Colonic mucosa (tissue), 4 donors: ENCODE data around the gene F2R. TPM values are rescaled to one million over a fixed set of nuclear protein-coding genes. Genes with fewer than 3 reads are reported as not detected.

ENCODE experiments used
- DNase-seq: peaks from one replicate; pipeline ENCODE4 v3.0.0-alpha.2; 2020
- H3K27ac ChIP-seq: fragments of 200-600 bp; one replicate; pipeline ENCODE4 v1.8.0; 2021
- H3K27me3 ChIP-seq: fragments of 200-600 bp; one replicate; pipeline ENCODE4 v1.8.0; 2021
- H3K36me3 ChIP-seq: fragments of 200-600 bp; one replicate; pipeline ENCODE4 v1.8.0; 2021
- H3K4me1 ChIP-seq: fragments of 200-600 bp; one replicate; pipeline ENCODE4 v1.8.0; 2021; ENCODE audit warnings: mild to moderate bottlenecking
- H3K4me3 ChIP-seq: fragments of 200-600 bp; one replicate; pipeline ENCODE4 v1.8.0; 2021
- H3K9ac ChIP-seq, 2 donors: one replicate each; pipeline ENCODE4 v1.7.0; 2013; ENCODE audit warnings: control low read depth in 2 of 2, low read depth in 2 of 2, low read length in 2 of 2
- H3K9me3 ChIP-seq: fragments of 200-600 bp; one replicate; pipeline ENCODE4 v1.8.0; 2021
- intact Hi-C: fragments of 100-400 bp; cut with DNase I; formaldehyde crosslinking; loops from one replicate; pipeline ENCODE4 v1.14.1; 2022
- total RNA-seq, 2 donors: library from RNA; stranded (reverse); fragmentation: NEBNext Ultra II Directional in 1 of 2; extraction: Animal tissue kit (Norgen Biotek cat#: 25700) in 1 of 2; gene quantifications; one replicate each; pipeline ENCODE4 v1.2.1, GENCODE V29; 2021
- TF ChIP-seq, protein P1 (sequence below): fragments of 200-600 bp; IDR thresholded peaks from one replicate; pipeline ENCODE4 v1.8.0; 2022; ENCODE audit warnings: antibody characterized with exemption, mild to moderate bottlenecking
- donor health status: healthy.
- donor health status: DM: no; HTN: no; CAD: no.
- donor health status: DM: no; HTN: no; CAD: no.

F2R gene
- total RNA-seq, 2 donors from 2014 or later: 3.6 to 8.1 TPM

- Histone ChIP-seq H3K36me3 (no peaks in the 10 kb centered on the region), H3K4me3 (peak overlapping the region; percentile 80), H3K9ac (peak overlapping the region; percentile 51 to 81), H3K4me1 (no peaks in the 10 kb centered on the region), H3K27me3 (peaks cover 5% of the 10 kb centered on the region), H3K9me3 (no peaks in the 10 kb centered on the region), H3K27ac (no peak overlapping the region)
- intact Hi-C loops: loop anchor here (5.0 kb wide), 1 partner anchor 57 kb away; no protein-coding TSS in a partner anchor
- no peak for DNase-seq
- TF ChIP-seq, protein P1, sequence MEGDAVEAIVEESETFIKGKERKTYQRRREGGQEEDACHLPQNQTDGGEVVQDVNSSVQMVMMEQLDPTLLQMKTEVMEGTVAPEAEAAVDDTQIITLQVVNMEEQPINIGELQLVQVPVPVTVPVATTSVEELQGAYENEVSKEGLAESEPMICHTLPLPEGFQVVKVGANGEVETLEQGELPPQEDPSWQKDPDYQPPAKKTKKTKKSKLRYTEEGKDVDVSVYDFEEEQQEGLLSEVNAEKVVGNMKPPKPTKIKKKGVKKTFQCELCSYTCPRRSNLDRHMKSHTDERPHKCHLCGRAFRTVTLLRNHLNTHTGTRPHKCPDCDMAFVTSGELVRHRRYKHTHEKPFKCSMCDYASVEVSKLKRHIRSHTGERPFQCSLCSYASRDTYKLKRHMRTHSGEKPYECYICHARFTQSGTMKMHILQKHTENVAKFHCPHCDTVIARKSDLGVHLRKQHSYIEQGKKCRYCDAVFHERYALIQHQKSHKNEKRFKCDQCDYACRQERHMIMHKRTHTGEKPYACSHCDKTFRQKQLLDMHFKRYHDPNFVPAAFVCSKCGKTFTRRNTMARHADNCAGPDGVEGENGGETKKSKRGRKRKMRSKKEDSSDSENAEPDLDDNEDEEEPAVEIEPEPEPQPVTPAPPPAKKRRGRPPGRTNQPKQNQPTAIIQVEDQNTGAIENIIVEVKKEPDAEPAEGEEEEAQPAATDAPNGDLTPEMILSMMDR: no peak
These were observed 515 bp upstream of the F2R start for GRCh38 chr5:76715486-76715735.

GRCh38 chr5:76716456-76717157 lies 681 bp downstream of the F2R start:
- H3K27ac ChIP-seq: peak overlapping the region; percentile 3
- TF ChIP-seq, protein P1: no peak
- no peaks in the 10 kb centered on the region for H3K36me3 ChIP-seq
- peak overlapping the region; percentile 80 for H3K4me3 ChIP-seq
- H3K4me1 ChIP-seq: no peaks in the 10 kb centered on the region
- no peaks in the 10 kb centered on the region for H3K9me3 ChIP-seq
- H3K9ac ChIP-seq: peak overlapping the region; percentile 81
- intact Hi-C loops: loop anchor here (5.0 kb wide), 1 partner anchor 56 kb away; no protein-coding TSS in a partner anchor
- DNase-seq: peak; percentile 44
- peaks cover 5% of the 10 kb centered on the region for H3K27me3 ChIP-seq

DNA sequence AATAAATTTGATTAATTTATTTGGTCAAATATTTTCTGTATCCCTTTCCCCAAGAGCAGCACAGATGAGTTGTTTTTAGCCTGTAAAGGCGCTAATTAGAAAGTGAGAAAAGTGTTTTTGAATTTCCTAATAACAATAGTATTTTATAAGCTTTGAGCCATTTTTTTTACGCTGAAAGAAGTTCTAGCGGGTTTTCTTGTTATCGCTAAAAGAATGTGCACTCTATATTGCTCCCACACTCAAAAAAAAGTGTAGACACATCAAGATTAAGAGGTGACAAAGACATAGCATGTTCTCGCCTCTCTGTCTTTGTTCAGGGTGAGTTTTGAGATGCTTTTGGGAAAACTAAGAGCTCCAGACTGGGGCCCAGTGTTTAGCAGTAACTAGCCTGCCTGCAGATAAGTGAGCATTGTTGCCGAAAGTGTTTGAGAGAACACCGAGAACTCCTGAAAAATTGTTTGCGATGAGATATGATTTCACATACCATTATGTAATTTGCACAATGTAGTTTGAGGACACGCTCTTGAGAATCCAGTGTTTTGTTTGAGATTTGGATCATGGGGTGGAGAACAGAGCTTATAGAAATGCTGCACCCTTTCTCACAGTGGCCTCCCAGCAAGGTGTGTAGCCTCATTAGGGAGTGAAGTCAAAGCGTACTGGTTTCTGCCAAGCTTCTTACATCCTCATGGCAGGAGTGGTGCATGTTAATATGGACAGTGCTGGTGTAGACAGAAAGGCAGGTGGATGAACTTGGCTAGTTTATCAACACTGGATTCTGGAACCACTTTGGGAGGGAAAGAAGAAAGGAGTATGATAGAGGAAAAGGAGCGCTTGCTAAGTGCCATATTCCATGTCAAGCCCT lies 1.5 kb downstream of the F2R start:
- peak overlapping the region in 1 of 2 donors; percentile 81 for H3K9ac ChIP-seq
- H3K27me3 ChIP-seq: peaks cover 5% of the 10 kb centered on the region
- no peaks in the 10 kb centered on the region for H3K9me3 ChIP-seq
- DNase-seq: no peak
- intact Hi-C loops: loop anchor here (5.0 kb wide), 1 partner anchor 55 kb away; no protein-coding TSS in a partner anchor
- no peaks in the 10 kb centered on the region for H3K4me1 ChIP-seq
- H3K4me3 ChIP-seq: no peak overlapping the region
- H3K27ac ChIP-seq: no peak overlapping the region
- no peaks in the 10 kb centered on the region for H3K36me3 ChIP-seq
- TF ChIP-seq, protein P1: no peak

DNA sequence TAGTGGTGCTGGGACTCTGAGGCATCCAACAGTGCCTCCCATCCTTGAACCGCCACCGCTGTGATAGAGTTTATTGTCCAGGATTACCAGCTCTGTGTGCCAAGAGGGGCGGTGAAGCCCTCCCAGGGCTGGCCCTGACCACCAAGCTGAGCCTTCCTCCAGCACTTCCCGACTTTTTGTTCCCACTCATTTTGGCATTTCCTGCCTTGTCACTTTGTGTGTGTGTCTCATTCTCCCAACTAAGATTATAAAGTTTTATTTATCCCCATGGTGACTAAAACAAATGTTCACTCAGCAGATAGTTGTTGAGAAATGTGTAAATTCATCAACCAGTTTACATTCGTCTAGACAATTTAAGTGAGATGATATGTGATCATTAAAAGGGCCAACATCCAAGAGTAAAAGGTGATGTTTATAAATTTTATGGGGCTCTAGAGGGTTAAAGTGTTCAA lies 2.5 kb downstream of the F2R start:
- Histone ChIP-seq H3K27me3 (peaks cover 5% of the 10 kb centered on the region), H3K9me3 (no peaks in the 10 kb centered on the region), H3K4me3 (no peak overlapping the region), H3K27ac (no peak overlapping the region), H3K4me1 (no peaks in the 10 kb centered on the region), H3K36me3 (no peaks in the 10 kb centered on the region), H3K9ac (no peak overlapping the region)
- TF ChIP-seq, protein P1: no peak
- intact Hi-C loops: loop anchor here (5.0 kb wide), 1 partner anchor 54 kb away; no protein-coding TSS in a partner anchor
- DNase-seq: no peak

DNA sequence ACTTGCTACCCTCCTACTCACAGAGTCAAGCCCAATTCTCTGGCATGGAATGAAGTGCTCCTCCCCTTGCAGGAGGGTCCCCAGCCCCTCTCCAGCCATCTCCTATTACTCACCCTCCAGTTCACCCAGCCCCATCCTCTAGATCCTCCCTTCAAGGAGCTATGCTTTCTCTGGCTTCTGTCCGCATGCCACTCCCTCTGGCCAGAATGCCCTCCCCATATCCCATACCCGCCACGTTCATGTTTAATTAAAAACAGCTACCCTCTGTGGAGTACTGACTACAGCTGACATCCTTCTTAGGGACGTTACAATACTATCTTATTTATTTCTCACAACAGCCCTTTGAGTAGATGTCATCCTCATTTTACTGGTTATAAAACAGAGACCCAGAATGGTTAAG lies 3.0 kb downstream of the F2R start:
- no peak for DNase-seq
- Histone ChIP-seq H3K4me3 (no peak overlapping the region), H3K27ac (no peak overlapping the region), H3K9me3 (no peaks in the 10 kb centered on the region), H3K9ac (no peak overlapping the region), H3K4me1 (no peaks in the 10 kb centered on the region), H3K27me3 (peaks cover 5% of the 10 kb centered on the region), H3K36me3 (no peaks in the 10 kb centered on the region)
- TF ChIP-seq, protein P1: no peak
- intact Hi-C loops: loop anchor here (5.0 kb wide), 1 partner anchor 53 kb away; no protein-coding TSS in a partner anchor
